ENCODE results near the gene MBL2. TPM values are rescaled to one million over a fixed set of nuclear protein-coding genes. Genes with fewer than 3 reads are reported as not detected.
A peak's percentile ranks its signal among the peaks of the same experiment; 100 is the strongest.

MBL2 gene
- total RNA-seq, 1 experiment from 2014 or later: not detected

DNA sequence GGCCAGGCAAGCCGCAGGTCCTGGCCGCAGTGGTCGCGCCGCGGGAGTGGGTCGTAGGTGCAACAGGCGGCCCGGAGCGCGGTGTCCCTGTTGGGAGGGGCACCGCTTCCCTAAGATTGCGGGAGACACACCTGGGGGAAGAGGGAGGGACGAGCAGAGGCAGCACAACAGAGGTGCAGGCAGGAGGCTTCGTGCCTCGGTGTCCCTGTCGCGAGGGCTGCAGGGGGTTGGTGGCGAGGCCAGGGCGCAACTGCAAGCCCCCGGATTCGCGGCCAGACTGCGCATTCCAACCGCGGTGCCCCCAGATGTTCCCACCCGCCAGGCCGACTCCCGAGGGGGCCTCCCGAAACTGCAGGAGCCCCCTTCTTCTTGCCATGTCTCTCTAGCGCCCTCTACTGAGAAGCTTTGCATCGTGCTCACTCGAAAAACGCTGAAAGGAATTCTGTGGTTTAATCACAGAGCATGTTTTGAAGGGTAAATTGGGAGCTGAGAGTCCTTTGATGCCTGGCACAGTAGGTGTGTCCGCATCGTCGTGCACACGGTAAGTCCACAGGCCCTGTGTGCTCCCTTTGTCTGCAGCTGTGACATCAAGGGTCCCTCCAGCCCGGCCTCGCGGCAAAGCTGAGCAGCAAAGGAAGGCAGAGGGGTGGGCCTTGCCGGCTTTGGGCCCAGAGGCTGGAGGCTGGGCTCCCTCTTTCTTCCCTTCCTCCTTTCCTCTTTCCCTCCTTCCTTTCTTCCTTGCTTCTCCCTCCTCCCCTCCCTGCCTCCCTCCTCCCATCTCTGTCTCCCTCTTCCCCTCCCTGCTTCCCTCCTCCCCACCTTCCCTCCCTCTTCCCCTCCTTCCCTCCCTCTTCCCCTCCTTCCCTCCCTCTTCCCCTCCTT is 6.2 kb upstream of the MBL2 start:
- no TSS peak for BruUV-seq (replicated peaks)
- Histone ChIP-seq H3K9me3 (ENCODE audit: insufficient read depth, low read depth) (no peaks in the 10 kb centered on the region), H3K4me2 (no peak overlapping the region), H3K9me2 (ENCODE audit: insufficient read depth) (no peaks in the 10 kb centered on the region), H3K79me2 (ENCODE audit: low read depth) (no peaks in the 10 kb centered on the region), H3K36me3 (ENCODE audit: low read depth) (no peaks in the 10 kb centered on the region), H2AFZ (no peak overlapping the region), H3F3A (ENCODE audit: insufficient read depth, low read depth) (no peaks in the 10 kb centered on the region), H4K20me1 (ENCODE audit: insufficient read depth) (no peaks in the 10 kb centered on the region), H3K4me3 (no peak overlapping the region), H3K27ac (no peak overlapping the region), H3K27me3 (ENCODE audit: insufficient read depth, low read depth) (no peaks in the 10 kb centered on the region), H3K4me1 (replicated peaks; ENCODE audit: insufficient read depth) (no peaks in the 10 kb centered on the region)
- ChIA-PET CTCF (no interaction called here), POLR2A (ENCODE audit: unreplicated experiment) (no interaction called here)
- TF ChIP-seq, protein P1, sequence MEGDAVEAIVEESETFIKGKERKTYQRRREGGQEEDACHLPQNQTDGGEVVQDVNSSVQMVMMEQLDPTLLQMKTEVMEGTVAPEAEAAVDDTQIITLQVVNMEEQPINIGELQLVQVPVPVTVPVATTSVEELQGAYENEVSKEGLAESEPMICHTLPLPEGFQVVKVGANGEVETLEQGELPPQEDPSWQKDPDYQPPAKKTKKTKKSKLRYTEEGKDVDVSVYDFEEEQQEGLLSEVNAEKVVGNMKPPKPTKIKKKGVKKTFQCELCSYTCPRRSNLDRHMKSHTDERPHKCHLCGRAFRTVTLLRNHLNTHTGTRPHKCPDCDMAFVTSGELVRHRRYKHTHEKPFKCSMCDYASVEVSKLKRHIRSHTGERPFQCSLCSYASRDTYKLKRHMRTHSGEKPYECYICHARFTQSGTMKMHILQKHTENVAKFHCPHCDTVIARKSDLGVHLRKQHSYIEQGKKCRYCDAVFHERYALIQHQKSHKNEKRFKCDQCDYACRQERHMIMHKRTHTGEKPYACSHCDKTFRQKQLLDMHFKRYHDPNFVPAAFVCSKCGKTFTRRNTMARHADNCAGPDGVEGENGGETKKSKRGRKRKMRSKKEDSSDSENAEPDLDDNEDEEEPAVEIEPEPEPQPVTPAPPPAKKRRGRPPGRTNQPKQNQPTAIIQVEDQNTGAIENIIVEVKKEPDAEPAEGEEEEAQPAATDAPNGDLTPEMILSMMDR (conservative IDR thresholded peaks at IDR 0.05): peak; percentile 49; the same call in 1 of the 2 replicates
- TF ChIP-seq EZH2 (IDR thresholded peaks at IDR 0.05; ENCODE audit: low read depth): no peak
- intact Hi-C loops (cut with micrococcal nuclease; ENCODE audit: unreplicated experiment): no loop called here
- DNase-seq: no peak

DNA sequence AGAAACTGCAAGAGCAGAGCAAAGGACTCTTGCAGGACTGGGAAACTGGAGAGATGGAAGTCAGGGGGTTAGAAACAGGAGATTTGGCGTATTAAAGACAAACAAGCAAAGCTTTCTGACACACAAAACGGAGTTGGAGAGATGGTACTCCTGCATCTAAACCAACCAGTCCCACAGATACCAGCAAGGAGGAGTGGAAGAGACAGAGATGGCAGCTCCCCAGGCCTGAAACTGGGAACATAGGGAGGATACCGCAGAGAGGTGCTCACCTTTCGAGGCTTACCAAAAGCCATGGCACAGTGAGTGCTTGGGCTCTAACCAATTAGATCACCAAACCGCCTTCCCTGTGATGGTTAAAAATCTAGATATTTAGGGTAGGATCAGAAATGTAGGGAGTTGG is 4.8 kb upstream of the MBL2 start:
- CTCF ChIA-PET: no interaction called here
- BruUV-seq (replicated peaks): no TSS peak
- H3F3A ChIP-seq (ENCODE audit: insufficient read depth, low read depth): no peaks in the 10 kb centered on the region
- H3K9me2 ChIP-seq (ENCODE audit: insufficient read depth): no peaks in the 10 kb centered on the region
- no peak overlapping the region for H2AFZ ChIP-seq
- H3K4me1 ChIP-seq (replicated peaks; ENCODE audit: insufficient read depth): no peaks in the 10 kb centered on the region
- H3K27ac ChIP-seq: no peak overlapping the region
- POLR2A ChIA-PET (ENCODE audit: unreplicated experiment): no interaction called here
- no peak for TF ChIP-seq EZH2 (IDR thresholded peaks at IDR 0.05; ENCODE audit: low read depth)
- TF ChIP-seq, protein P1 (conservative IDR thresholded peaks at IDR 0.05): no peak
- intact Hi-C loops (cut with micrococcal nuclease; ENCODE audit: unreplicated experiment): no loop called here
- no peaks in the 10 kb centered on the region for H3K79me2 ChIP-seq (ENCODE audit: low read depth)
- no peak for DNase-seq
- no peak overlapping the region for H3K4me3 ChIP-seq
- H3K27me3 ChIP-seq (ENCODE audit: insufficient read depth, low read depth): no peaks in the 10 kb centered on the region
- no peaks in the 10 kb centered on the region for H3K9me3 ChIP-seq (ENCODE audit: insufficient read depth, low read depth)
- H4K20me1 ChIP-seq (ENCODE audit: insufficient read depth): no peaks in the 10 kb centered on the region
- no peak overlapping the region for H3K4me2 ChIP-seq
- H3K36me3 ChIP-seq (ENCODE audit: low read depth): no peaks in the 10 kb centered on the region

DNA sequence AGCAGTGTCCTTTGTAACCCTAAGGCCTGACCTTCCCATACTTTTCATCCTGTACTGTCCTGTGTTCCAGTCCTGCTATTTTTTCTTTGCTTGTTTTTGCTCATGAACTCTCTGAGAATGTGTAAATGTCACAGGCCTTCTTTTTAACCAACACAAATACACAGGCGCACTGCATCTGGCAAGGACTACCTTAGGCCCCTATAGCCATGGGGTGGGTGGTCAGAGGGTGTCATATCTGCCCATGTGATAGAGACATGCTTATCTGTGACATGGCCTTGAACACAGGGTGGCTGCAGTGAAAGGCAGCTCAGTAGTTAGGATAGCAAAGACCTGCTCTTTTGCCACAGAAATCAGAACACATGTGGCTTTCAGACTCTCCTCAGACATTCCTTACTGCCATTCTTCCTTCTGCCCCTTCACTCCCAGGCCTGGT is 3.9 kb upstream of the MBL2 start:
- no peak overlapping the region for H3K4me2 ChIP-seq
- H3K79me2 ChIP-seq (ENCODE audit: low read depth): no peaks in the 10 kb centered on the region
- TF ChIP-seq EZH2 (IDR thresholded peaks at IDR 0.05; ENCODE audit: low read depth): no peak
- TF ChIP-seq, protein P1 (conservative IDR thresholded peaks at IDR 0.05): no peak
- H3K9me3 ChIP-seq (ENCODE audit: insufficient read depth, low read depth): no peaks in the 10 kb centered on the region
- H3K27ac ChIP-seq: no peak overlapping the region
- no peaks in the 10 kb centered on the region for H3K9me2 ChIP-seq (ENCODE audit: insufficient read depth)
- no peaks in the 10 kb centered on the region for H3K27me3 ChIP-seq (ENCODE audit: insufficient read depth, low read depth)
- H2AFZ ChIP-seq: no peak overlapping the region
- intact Hi-C loops (cut with micrococcal nuclease; ENCODE audit: unreplicated experiment): no loop called here
- H3K4me3 ChIP-seq: no peak overlapping the region
- H4K20me1 ChIP-seq (ENCODE audit: insufficient read depth): no peaks in the 10 kb centered on the region
- CTCF ChIA-PET: no interaction called here
- H3K4me1 ChIP-seq (replicated peaks; ENCODE audit: insufficient read depth): peaks cover 9% of the 10 kb centered on the region
- BruUV-seq (replicated peaks): no TSS peak
- H3F3A ChIP-seq (ENCODE audit: insufficient read depth, low read depth): no peaks in the 10 kb centered on the region
- DNase-seq: no peak
- POLR2A ChIA-PET (ENCODE audit: unreplicated experiment): no interaction called here
- H3K36me3 ChIP-seq (ENCODE audit: low read depth): no peaks in the 10 kb centered on the region
